Activated T-helper 9 cell treated with anti-CD3 and anti-CD28 coated beads, Interleukin-2, amount 50 U/mL, for 16 hours (primary cell): ENCODE data around the gene ABTB2.

Experiments
- DNase-seq: peaks from one replicate; pipeline ENCODE4 v3.0.0-alpha.2; 2020; ENCODE audit warnings: low read depth

The ABTB2 gene

DNA sequence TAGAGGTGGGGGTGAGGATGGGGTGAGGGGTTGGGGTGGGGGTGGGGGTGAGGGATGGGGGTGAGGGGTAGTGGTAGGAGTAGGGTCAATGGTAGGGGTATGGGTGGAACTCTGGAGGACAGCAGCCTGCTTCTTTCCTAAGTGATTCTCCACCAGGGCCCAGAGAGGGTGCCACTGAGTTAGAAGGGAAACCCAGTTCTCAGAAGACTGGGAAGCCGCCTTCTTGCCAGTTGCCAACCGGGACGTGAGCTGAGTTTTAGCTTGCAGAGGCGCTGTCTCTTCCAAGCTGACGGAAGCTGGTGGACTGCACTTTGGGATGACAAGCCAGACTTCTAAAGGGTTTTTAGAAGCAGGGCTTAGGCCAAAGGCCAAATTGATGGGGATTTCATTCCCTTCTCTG is 148.0 kb downstream of the ABTB2 start:
- DNase-seq: no peak

DNA sequence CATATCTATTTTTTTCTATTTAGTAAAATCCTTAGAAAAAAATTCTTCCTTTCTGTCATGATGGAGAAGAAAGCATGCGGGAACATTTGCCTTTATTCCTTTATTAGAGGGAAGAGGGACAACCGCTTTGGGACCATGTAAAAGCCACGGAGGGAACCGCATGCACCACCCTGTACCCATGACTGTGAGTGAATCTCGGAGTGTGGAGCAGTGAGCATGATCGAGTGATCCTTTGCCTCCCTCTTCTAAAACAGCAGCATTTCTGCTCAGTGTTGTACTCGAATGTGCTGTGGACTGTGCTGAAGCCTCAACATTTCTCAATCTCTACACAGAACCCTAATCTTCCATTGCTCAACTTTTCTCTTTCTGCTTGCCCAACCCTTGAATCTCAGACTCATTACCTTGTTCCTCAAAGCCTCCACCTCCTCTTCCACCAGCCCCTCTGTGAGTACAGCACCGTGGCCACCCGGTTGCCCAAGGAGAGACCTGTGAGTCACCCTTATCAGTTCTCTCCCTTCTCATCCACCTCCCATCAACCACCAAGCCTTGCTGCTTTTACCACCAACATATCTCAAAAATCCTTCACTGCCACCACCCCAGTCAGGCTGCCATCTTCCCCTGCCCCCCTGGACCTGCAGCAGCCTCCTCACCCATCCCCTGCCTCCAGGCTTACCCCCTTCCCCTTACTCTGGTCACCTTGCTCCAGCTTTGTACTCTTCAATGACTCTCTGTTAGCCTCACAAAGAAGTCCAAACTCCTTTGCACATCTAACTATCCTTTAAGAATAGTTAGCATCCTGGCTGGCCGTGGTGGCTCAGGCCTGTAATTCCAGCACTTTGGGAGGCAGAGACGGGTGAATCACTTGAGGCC is 149.3 kb downstream of the ABTB2 start:
- no peak for DNase-seq

DNA sequence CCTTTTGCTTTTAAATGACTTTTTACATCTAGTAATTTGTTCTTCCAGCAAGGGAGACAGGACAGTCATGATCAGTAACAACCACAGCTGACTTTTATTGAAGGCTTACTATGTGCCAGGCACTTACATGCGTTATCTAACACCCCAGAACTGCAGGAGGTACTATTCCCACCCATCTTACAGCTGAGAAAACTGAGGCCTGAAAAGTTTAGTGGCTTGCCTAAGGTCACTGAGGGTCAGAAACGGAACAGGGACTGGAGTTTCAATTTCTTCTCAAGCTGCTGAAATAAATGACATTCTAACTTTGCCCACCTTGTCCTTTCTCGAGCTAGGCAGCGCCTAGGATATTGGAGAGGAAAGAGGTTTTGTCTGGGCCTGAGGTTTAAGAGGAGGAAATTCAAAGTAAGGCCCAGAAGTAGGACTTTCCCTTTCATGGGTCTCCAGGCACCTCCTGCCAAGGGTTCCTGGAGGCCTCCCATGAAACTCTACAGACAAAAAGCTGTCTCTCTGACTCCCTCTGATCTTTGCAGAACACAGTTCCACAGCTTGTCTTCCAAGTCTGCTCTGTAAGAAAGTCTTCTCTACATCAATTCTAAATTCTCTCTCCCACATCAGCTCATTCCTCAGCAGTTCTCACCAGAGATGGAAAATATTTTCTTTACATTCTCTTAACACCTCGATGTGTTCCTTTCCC is 150.2 kb downstream of the ABTB2 start:
- DNase-seq: no peak

DNA sequence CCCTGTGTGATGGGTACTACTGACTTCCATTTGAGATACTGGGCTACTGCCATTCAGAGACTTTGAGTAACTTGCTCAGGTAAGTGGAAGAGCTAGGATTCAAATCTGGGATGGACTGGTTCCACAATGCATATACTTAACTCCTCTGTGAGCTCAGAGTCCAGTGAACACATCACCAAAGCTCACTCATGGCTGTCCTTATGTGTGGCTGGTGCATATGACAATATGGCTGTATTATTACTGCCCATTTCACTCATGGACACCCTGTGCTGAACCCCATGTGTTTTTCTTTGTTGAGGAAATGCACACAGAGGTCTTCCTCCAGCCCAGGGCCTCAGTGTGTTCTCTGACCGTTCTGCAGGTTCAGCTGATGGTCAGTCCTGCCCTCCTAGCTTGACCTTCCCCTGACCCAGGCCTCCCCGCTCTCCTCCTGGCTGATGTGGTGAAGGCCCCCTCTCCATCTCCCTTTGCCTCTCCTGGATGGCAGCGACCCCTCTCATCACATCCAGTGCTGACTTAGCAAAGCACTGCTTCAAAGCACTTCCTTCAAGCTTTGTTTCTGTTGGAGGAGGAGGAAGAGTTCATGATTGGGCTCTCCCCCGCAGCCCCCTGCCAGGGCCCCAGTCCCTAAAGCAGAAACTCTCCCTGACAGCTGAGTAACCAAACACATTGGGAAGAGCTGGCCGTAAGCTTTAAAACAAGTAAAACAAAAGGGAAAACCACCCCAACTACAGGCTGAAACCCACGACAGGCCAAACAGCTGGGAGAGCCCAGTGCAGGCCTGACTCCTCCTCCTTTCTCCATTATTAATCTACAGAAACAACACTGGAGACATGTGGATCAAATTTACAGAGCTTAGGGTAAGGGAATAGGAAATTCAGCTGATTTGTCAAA is 151.2 kb downstream of the ABTB2 start:
- no peak for DNase-seq

DNA sequence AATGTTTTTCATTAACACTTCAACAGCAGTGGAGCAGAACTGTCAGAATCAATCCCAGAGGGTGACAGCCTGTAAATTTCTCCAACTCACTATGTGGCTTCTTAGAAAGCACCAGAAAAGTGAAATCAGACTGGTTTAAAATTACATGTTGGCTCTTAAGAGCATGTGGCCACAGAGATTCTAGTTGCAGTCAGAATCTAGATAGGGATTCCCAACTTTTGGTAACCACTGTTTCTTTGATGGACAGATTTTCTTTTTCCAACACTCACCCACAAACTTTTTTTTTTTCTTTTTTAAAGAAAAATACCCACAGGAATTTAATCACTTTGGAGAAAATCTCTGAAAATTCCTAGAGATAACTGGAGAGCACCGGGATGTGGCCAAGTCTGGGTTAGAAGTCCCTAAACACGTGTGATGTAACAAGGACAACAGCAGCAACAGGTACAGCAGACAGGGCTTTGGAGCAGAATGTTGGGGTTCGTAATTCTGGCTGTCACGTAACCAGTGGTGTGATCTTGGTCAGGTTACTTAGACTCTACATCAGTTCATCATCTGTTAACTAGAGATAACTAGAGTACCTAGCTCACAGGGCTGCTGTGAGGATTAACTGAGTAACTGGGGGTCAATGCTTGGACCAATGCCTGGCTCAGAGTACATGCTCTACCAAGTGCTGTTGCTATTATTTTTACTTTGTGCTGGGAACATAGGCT is 152.3 kb downstream of the ABTB2 start:
- DNase-seq: no peak

DNA sequence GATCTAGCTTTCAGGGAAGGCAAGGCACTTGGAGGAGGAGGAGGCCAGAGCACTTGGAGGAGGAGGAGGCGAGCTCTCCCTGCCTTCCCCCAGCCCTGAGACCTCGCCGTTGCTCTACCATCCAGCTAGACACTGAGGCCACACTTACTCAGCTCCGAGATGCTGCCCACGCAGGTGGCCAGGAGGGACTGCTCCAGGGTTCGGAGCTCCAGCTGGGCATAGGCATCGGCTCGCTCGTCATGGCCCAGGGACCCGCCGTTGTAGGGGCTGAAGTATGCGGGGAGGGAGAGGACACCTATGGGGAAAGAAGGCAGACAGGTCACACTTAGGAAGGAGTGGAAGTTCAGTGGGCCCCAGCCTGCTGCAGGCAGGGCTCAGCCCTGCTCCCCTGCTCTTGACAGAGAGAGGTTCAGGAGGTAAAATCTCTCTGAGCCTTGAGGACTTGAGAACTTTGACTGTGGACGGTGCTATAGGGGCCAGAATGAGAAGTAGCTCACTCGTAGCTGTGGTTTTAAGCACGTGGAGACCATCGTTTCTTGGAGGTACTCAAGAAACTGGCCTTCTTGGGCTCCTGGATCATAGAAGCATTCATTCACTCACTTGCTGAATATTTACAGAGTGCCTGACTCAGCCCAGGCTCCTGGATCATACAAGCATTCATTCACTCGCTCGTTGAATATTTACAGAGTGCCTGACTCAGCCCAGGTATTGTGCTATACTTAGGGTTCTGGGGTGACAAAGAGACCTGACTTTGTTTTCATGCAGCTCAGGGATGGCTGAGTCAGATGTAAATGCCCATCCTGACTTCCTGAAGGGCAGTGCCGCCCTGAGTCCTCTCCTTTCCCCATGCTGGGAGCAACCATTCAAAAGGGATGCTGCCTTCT is 153.2 kb downstream of the ABTB2 start:
- DNase-seq: no peak

DNA sequence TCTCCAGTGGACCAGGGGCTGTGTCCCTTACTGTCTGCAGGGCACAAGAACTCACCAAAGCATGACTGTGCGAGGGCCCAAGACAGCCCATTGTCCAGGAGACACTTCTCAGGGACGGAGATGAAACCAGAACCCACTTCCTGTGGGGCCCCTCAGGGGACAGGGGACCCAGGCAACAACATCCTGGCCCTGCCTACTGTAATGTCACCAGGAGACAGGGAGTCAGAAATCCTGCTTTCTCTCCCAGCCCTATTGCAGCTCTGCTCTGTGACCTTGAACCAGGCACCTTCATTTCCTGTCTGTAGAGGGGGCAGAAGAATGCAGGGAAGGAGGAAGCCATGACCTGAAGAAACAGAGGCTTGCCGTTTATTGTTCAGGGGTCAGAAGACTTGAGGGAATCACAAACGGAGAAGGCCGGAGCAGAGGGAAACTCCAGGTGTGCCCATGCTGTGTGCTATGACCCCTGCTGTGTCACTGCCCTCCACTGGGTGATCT is 154.4 kb downstream of the ABTB2 start:
- DNase-seq: no peak

DNA sequence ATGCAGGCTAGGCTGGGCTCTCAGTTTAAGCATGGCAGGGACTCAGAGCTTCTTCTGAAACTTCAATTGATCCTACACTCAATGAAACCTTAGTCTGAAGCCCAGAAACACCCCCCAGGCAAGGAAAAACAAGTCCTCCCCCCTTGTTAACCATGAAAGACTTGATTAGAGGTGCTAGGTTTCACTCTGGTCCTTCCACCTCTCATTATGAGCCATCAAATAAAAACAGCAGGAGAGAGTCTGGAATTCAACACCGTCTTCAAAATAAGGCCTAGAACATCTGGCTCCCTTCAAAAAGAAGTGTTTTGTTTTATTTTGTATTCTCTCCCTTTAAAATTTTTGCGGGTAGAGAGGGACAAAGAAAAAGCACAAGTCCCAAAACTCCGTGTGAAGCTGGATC is 156.7 kb downstream of the ABTB2 start:
- no peak for DNase-seq

DNA sequence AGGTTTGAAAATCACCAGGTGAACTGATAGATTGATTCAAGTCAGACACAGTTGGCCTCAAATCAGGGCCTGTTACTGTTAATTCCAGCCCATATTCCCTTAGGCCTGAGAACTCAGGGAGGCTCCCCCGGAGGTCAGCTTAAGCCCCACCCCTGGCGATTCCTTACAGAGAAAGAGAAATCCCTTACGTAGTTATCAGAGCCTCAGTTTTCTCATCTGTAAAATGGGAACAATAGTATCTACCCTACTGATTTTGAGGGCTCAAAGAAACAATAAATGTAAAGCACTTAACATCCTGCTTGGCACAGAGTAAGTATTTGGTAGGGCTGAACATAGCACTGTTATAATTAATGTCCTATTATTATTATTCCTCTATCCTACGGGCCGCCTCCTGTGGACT is 158.3 kb downstream of the ABTB2 start:
- DNase-seq: no peak

DNA sequence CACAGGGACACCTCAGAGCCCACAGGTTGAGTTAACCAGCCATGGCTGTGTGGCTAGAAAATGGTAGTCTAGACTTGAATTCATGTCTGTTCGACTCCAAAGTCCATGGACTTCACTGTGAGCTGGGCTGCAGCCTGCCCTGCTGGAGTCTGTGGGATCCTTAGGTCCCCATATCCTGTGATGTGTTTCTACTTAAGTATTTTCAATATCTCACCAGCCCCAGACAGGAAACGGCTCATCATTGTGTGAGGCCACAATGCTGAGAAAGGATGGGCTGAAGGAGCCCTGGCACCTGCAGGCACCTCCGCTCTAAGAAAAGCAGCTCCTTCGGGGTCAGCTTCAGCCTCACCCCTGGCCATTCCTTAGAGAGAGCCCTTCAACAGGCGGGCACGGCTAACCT is 159.3 kb downstream of the ABTB2 start:
- DNase-seq: no peak

DNA sequence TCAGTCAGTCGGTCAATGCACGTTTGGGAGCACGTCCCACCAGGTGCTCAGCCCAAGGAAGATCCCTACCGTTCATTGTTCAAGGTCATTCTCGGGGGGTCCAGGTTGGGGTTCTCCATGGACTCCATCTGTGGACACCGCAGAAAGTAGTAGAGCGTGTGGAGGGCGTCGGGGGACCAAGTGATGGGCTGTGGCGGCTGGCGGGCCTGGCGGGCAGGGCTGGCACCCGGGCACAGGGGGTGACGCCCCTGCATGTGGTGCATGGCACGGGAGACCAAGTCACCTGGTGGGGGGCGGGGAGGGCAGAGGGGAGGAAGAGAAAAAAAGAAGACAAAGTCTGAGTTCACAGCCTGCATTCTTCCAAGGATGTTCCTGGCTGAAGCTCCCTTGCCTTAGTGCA is 160.6 kb downstream of the ABTB2 start:
- no peak for DNase-seq

DNA sequence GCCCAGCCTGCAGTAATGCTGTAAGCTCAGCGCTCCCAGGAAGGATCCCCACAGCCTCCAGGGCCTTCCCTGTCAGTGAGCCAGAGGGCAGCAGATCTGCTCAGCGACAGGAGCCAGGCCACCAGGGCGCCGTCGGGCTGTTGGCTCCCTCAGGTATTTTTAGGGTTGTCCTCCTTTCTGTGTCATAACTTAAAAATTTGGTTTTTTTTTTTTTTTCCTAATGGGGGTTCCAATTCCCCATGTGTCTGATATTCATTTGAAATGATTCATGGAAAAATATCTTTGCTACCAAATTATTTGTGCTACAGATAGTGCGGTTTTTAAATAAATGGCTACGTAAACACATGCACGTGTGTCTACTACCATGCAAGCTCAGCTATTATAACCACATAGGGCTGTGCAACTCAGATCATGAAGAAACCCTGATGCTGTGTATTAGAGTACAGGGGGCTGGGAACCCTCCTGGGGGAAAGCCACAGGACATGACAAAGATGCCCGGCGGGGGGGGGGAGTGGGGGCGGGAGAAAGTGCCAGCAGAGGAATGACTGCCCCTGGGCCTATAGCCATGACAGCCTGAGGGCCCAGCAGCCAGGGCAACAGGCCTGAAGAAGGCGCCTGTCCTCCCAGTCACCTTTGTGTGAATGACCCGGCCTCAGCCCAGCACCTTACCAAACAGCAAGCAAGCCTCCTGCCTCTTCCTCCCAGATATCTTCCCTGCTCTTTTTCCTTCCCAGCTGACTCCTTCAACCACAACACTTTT is 163.1 kb downstream of the ABTB2 start:
- DNase-seq: no peak

DNA sequence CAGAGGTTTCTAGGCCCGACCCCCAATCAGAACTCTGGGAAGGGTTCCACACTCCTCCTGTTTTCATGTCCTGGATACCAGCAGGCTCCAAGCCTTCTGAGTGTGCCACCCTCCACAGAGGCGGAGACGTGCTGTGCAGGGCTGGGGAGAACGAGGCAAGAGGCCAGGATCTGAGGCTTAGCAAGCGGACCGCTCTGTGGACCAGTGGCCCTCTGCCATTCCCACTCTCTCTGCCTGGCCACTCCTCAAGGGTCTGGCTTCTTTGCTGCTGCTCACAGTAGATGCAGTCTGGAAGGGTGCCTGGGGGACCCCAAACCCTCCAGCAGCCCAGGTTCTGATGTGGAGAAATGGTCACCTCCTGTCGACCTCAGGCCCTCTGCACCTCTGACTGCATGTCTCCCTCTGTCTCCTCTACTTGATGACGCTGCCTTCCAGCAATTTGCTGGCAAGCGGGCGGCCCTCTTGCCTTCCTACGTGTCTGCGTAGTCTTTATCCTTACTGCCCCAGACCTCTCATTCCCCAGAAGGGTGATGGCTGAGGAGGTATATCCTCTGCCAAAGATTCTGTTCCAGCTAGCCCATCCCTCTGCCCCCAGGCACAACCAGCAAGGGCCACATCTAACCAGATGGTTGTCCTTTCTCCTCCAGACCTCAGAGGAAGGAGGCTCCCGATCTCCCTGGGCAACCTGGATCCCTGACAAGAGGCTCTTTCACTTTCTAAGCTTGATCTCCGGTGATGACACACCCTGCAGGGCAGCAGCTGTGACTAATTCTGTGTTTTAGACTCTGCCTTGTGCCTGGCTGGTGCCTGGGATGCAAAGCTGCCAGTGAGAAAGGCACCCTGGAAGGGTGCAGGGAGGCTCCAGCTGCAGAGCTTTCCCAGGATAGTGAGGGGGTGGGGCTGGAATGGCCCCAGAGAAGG is 165.1 kb downstream of the ABTB2 start:
- no peak for DNase-seq

DNA sequence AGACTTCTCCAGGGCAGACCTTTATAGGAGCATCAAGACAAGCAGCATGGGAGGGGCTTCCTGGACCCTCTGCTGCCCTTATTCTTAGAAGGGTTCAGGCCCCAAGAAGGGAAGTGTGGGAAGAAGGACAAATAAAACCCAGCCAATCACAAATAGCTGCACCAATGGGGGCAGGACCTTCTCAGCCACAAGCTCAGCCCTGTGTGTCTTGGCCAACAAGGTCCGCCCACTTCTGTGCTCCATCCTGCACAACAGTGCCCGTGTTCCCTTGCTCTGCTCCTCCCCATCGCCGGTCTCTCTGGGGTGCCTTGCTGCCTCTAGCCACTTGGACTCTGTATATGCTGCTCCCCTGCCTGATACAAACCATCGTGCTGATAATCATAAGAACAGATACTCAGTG is 166.2 kb downstream of the ABTB2 start:
- no peak for DNase-seq

DNA sequence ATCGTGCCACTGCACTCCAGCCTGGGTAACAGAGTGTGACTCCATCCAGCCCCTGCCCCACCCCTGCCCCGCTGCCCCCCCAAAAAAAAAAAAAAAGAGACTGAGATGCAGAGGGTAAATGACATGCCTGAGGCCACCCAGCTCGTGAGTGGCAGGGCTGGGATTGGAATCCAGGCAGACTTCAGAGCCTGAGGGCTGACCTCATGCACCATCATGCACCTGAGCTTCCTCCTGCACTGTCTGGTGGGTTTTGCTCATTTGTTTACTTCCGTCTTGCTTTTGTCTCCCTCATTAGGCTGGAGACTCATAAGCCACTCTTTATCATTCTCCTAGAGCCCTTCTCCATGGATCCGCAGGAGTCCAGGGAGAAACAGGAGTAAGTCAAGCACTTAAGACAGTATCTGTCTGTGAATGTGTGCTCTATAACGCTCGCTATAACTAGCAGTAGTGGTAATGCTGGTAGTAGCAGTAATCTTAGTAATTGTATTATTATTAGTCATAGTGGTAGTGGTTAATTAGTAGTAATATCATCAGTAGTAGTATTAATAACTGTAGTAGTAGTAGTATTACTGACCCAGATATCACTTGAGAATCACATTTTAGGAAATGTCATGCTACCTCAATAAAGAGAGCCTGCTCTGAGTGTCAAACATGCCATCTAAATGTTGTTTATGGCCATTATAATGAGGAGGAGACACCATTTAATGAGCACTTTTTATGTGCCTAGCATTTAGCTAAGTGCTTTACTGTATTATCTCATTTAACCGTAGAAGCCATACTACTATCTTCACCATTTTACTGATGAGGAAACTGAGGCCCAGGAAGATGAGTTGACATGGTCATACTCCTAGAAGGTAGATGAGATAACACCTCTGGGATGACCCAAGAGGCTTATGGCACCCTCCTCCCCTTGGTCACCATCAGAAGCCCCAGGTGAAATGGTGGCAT is 167.3 kb downstream of the ABTB2 start:
- DNase-seq: no peak

DNA sequence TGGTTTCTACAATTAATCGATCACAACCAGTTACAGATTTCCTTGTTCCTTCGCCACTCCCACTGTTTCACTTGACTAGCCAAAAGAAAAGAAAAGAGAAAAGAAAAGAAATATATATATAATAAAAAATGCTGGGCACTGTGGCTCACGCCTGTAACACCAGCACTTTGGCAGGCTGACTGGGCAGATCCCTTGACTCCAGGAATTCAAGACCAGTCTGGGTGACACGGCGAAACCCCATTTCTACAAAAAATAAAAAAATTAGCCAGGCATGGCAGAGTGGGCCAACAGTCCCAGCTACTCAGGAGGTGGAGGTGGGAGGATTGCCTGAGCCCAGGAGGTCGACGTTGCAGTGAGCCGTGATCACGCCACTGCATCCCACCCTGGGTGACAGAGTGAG is 168.6 kb downstream of the ABTB2 start:
- DNase-seq: no peak

DNA sequence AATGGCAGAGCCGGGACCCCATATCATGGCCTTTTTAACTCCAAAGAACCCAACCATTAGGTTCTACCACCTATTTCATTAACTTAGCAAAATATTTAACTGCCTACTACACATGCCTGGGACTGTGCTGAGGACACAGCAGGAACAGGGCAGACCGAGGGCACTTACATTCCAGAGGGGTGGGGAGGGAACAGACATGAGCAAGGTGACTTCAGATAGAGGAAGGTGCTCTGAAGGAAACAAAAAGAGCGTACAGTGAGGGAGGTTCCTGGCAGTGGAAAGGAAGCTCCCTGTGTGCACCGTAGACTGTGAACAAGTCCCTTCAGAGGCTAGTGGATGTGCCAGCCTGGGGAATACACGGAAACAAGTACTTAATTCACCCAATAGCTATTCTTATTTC is 169.6 kb downstream of the ABTB2 start:
- DNase-seq: no peak
